ENCODE measurements around the gene IKBKE. TPM values are rescaled to one million over a fixed set of nuclear protein-coding genes. Genes with fewer than 3 reads are reported as not detected.

IKBKE gene
- total RNA-seq, 1 experiment from 2014 or later = 6.6 TPM

DNA sequence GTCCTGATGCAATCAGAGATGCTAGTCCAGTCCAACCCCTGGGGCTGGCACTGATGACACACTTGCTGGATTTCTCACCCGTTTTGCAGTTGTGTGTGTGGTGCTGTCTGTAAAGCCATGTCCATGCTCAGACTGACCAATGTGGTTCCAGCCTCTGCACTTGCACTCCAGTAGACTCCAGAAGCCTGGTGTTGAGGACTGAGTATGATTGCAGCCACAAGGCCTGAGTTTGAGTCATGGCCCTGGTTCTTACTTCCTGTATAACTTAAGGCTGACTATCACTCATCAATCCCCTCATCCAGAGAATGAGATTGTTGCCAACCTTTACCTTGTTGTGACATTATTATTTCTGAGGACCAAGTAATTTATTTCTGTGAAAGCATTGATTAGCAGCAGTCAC, 34.8 kb upstream of the IKBKE start:
- Histone ChIP-seq H2BK15ac (ENCODE audit: low read depth, low read length) (no peak overlapping the region), H3K14ac (ENCODE audit: insufficient read depth, low read length) (no peak overlapping the region), H3K9ac (ENCODE audit: extremely low read depth, insufficient read length, low read length) (no peak overlapping the region), H2BK120ac (ENCODE audit: low read depth, low read length, poor library complexity, severe bottlenecking) (no peak overlapping the region), H3K79me2 (ENCODE audit: insufficient read depth, low read length) (no peaks in the 10 kb centered on the region), H3K4ac (ENCODE audit: low read depth, low read length) (no peak overlapping the region), H2BK5ac (ENCODE audit: insufficient read length, low read length) (no peak overlapping the region), H4K8ac (replicated peaks; ENCODE audit: insufficient read length, low read depth, low read length) (no peak overlapping the region), H3K23ac (ENCODE audit: insufficient read length, low read depth, low read length) (no peak overlapping the region), H3K18ac (ENCODE audit: insufficient read length, low read depth, low read length) (no peak overlapping the region), H2BK20ac (ENCODE audit: low read depth, low read length, poor library complexity, severe bottlenecking) (no peak overlapping the region), H3K27me3 (ENCODE audit: insufficient read depth, low read length) (no peaks in the 10 kb centered on the region), H4K20me1 (ENCODE audit: control insufficient read depth, insufficient read depth, insufficient read length) (no peaks in the 10 kb centered on the region), H3K79me1 (ENCODE audit: insufficient read depth, low read depth, low read length, poor library complexity, severe bottlenecking) (no peaks in the 10 kb centered on the region), H2AK5ac (ENCODE audit: insufficient read length, low read length) (no peak overlapping the region), H3K4me1 (ENCODE audit: insufficient read depth, low read length) (no peaks in the 10 kb centered on the region), H4K5ac (ENCODE audit: insufficient read length, low read depth, low read length) (no peak overlapping the region), H3T11ph (ENCODE audit: low read length) (no peak overlapping the region), H2BK12ac (ENCODE audit: insufficient read length, low read depth, low read length) (no peak overlapping the region), H3K23me2 (ENCODE audit: insufficient read length, low read depth, low read length, poor library complexity, severe bottlenecking) (no peaks in the 10 kb centered on the region), H2AFZ (ENCODE audit: low read length) (no peak overlapping the region), H3K9me3 (ENCODE audit: control insufficient read depth, low read depth, low read length) (no peaks in the 10 kb centered on the region), H3K27ac (ENCODE audit: insufficient read length, low read depth, low read length) (no peak overlapping the region), H3K56ac (ENCODE audit: insufficient read length, low read depth, low read length) (no peak overlapping the region), H4K91ac (ENCODE audit: insufficient read length, low read depth, low read length) (no peak overlapping the region), H3K4me2 (ENCODE audit: insufficient read depth, insufficient read length, low read length) (no peak overlapping the region)
- no peak for DNase-seq
- peaks cover 16 to 27% (median 21%) of the 10 kb centered on the region in 3 experiments; a peak in 6 of 7 replicates for H3K36me3 Mint-ChIP-seq (ENCODE audit: insufficient read depth in 1 of 3, low read depth in 3 of 3)
- TF ChIP-seq, protein P1, sequence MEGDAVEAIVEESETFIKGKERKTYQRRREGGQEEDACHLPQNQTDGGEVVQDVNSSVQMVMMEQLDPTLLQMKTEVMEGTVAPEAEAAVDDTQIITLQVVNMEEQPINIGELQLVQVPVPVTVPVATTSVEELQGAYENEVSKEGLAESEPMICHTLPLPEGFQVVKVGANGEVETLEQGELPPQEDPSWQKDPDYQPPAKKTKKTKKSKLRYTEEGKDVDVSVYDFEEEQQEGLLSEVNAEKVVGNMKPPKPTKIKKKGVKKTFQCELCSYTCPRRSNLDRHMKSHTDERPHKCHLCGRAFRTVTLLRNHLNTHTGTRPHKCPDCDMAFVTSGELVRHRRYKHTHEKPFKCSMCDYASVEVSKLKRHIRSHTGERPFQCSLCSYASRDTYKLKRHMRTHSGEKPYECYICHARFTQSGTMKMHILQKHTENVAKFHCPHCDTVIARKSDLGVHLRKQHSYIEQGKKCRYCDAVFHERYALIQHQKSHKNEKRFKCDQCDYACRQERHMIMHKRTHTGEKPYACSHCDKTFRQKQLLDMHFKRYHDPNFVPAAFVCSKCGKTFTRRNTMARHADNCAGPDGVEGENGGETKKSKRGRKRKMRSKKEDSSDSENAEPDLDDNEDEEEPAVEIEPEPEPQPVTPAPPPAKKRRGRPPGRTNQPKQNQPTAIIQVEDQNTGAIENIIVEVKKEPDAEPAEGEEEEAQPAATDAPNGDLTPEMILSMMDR (conservative IDR thresholded peaks at IDR 0.05) = no peak
- no peaks in the 10 kb centered on the region for H3K4me1 Mint-ChIP-seq
- H3K27ac Mint-ChIP-seq = no peak overlapping the region
- no peaks in the 10 kb centered on the region; the same call in 1 of the 2 replicates for H3K27me3 Mint-ChIP-seq (ENCODE audit: low read depth)
- no peak overlapping the region for H3K4me3 Mint-ChIP-seq
- H3K9me3 Mint-ChIP-seq = no peaks in the 10 kb centered on the region
- no CpG with 5 or more reads among the region's 1 CpG for whole genome bisulfite sequencing (ENCODE audit: extremely low coverage, insufficient read length, low lambda C conversion rate)

All from H9 (cell line).